HepG2 (cell line): ENCODE results near the gene FAM184B. TPM values are rescaled to one million over a fixed set of nuclear protein-coding genes. Genes with fewer than 3 reads are reported as not detected.

Source experiments
- ATAC-seq: fragments of 200-7000 bp; cut with Tn5 transposase; 3 replicates; pipeline ENCODE4 v1.9.1; 2020; ENCODE audit warnings: mild to moderate bottlenecking, moderate library complexity
- BruUV-seq: library from RNA; stranded (reverse); fragments of 400-500 nt; replicated peaks from 2 replicates; lab custom pipeline; 2021; lab: Mats Ljungman, UMichigan
- CTCF ChIA-PET: fragments of 300-600 bp; formaldehyde crosslinking; extraction: SDS; loops from one replicate; lab custom pipeline; 2021; ENCODE audit warnings: low total read pairs, inconsistent platforms, low intra/inter-chr PET ratio; lab: Yijun Ruan, JAX
- POLR2A ChIA-PET: fragments of 350-600 bp; sonication (Branson Sonifier 250); formaldehyde crosslinking; loops from one replicate; lab custom pipeline; 2020; ENCODE audit warnings: antibody characterized with exemption, inconsistent platforms; lab: Yijun Ruan, JAX
- DNase-seq: peaks from one replicate; pipeline ENCODE4 v3.0.0-alpha.2; 2015; ENCODE audit warnings: low spot score
- FAIRE-seq: peaks from 3 replicates; lab custom pipeline; 2011; peaks lifted over from hg19 to GRCh38; lab: Jason Lieb, UNC
- H2AFZ ChIP-seq: one replicate; pipeline ENCODE4 v1.6.1; 2011; ENCODE audit warnings: low read length, inconsistent platforms
- H3K27ac ChIP-seq: fragments of 300-600 bp; 3 replicates; pipeline ENCODE4 v1.8.0; 2011; ENCODE audit warnings: mixed run types, mild to moderate bottlenecking, mixed read lengths, low read length, inconsistent platforms; ENCODE audit not compliant: insufficient read depth; ENCODE audit errors: extremely low read length
- H3K27me3 ChIP-seq, 2 experiments: fragments of 200-600 bp in 1 of 2; 2 replicates in 1 of 2; 3 replicates in 1 of 2; pipeline versions ENCODE4 v1.6.0 to v1.8.0; 2011; ENCODE audit warnings: low read length in 2 of 2, mild to moderate bottlenecking in 2 of 2, moderate library complexity in 2 of 2, inconsistent platforms in 1 of 2; ENCODE audit not compliant: insufficient read depth in 2 of 2, control insufficient read depth in 1 of 2
- H3K36me3 ChIP-seq, 2 experiments: fragments of 200-600 bp in 1 of 2; replicated peaks in 1 of 2; 2 replicates in 1 of 2; 3 replicates in 1 of 2; pipeline versions ENCODE4 v1.5.1 to v1.8.0; 2011; ENCODE audit warnings: low read length in 2 of 2, inconsistent platforms in 1 of 2; ENCODE audit not compliant: insufficient read depth in 2 of 2, control insufficient read depth in 1 of 2
- H3K4me1 ChIP-seq: 2 replicates; pipeline ENCODE4 v1.5.1; 2012; ENCODE audit warnings: low read length, inconsistent platforms; ENCODE audit not compliant: insufficient read depth
- H3K4me2 ChIP-seq: 2 replicates; pipeline ENCODE4 v1.6.0; 2011; ENCODE audit warnings: low read depth, low read length, inconsistent platforms
- H3K4me3 ChIP-seq, 3 experiments: fragments of 200-600 bp in 1 of 3; sonication (generic), shearing (Covaris generic) in 1 of 3; replicated peaks in 1 of 3; 2 replicates each; pipeline ENCODE4 v1.5.1; 2011 to 2016; ENCODE audit warnings: low read length in 3 of 3, inconsistent platforms in 2 of 3, low read depth in 2 of 3, mild to moderate bottlenecking in 2 of 3, control low read depth in 1 of 3, mixed read lengths in 1 of 3; ENCODE audit not compliant: insufficient read depth in 1 of 3
- H3K79me2 ChIP-seq: one replicate; pipeline ENCODE4 v1.6.1; 2011; ENCODE audit warnings: low read length, inconsistent platforms; ENCODE audit not compliant: insufficient read depth
- H3K9ac ChIP-seq: 2 replicates; pipeline ENCODE4 v1.6.0; 2011; ENCODE audit warnings: mild to moderate bottlenecking, low read depth, low read length, inconsistent platforms; ENCODE audit not compliant: insufficient read depth
- H3K9me3 ChIP-seq: 2 replicates; pipeline ENCODE4 v1.5.1; 2012; ENCODE audit warnings: mild to moderate bottlenecking, low read length
- H4K20me1 ChIP-seq: 2 replicates; pipeline ENCODE4 v1.6.0; 2011; ENCODE audit warnings: inconsistent platforms, mild to moderate bottlenecking, low read length, moderate library complexity; ENCODE audit not compliant: insufficient read depth
- BRCA1 ChIP-seq: sonication (generic); formaldehyde crosslinking; IDR thresholded peaks from 2 replicates; pipeline ENCODE4 v1.4.0; 2020; ENCODE audit warnings: missing genetic modification reagents
- CBX5 ChIP-seq: sonication (generic); formaldehyde crosslinking; IDR thresholded peaks from 2 replicates; pipeline ENCODE4 v1.4.0; 2020; ENCODE audit warnings: missing genetic modification reagents, borderline replicate concordance
- HOXA3 ChIP-seq: sonication (generic); formaldehyde crosslinking; IDR thresholded peaks from 2 replicates; pipeline ENCODE4 v1.5.0; 2020; ENCODE audit warnings: missing genetic modification reagents
- JARID2 ChIP-seq: sonication (generic); formaldehyde crosslinking; IDR thresholded peaks from 2 replicates; pipeline ENCODE4 v1.8.1; 2023; ENCODE audit warnings: missing genetic modification reagents, inconsistent platforms; ENCODE audit not compliant: insufficient replicate concordance
- NFE2 ChIP-seq: sonication (generic); formaldehyde crosslinking; IDR thresholded peaks from 2 replicates; pipeline ENCODE4 v1.4.0; 2020; ENCODE audit warnings: missing genetic modification reagents
- PAWR ChIP-seq: sonication (generic); formaldehyde crosslinking; IDR thresholded peaks from 2 replicates; pipeline ENCODE4 v1.4.0; 2020; ENCODE audit warnings: missing genetic modification reagents, mild to moderate bottlenecking, borderline replicate concordance
- POLR2A ChIP-seq, 2 experiments: IDR thresholded peaks; 2 replicates each; pipeline ENCODE4 v1.6.1; 2011; ENCODE audit warnings: low read depth in 2 of 2, low read length in 2 of 2, mild to moderate bottlenecking in 1 of 2, moderate library complexity in 1 of 2; ENCODE audit not compliant: insufficient read depth in 1 of 2
- REXO4 ChIP-seq: sonication (generic); formaldehyde crosslinking; IDR thresholded peaks from 2 replicates; pipeline ENCODE4 v1.8.0; 2022; ENCODE audit warnings: missing genetic modification reagents, mild to moderate bottlenecking, borderline replicate concordance
- RFX1 ChIP-seq: fragments of 450-650 bp; IDR thresholded peaks from 2 replicates; pipeline ENCODE4 v1.6.1; 2017
- SMARCC2 ChIP-seq: fragments of 450-650 bp; IDR thresholded peaks from 2 replicates; pipeline ENCODE4 v1.6.1; 2017; ENCODE audit warnings: antibody characterized with exemption, mild to moderate bottlenecking
- TP53 ChIP-seq: sonication (generic); formaldehyde crosslinking; conservative IDR thresholded peaks from 2 replicates; pipeline ENCODE4 v1.4.0; 2020; ENCODE audit warnings: missing genetic modification reagents
- WIZ ChIP-seq: sonication (generic); formaldehyde crosslinking; IDR thresholded peaks from 2 replicates; pipeline ENCODE4 v1.5.1; 2020; ENCODE audit warnings: mild to moderate bottlenecking, missing genetic modification reagents
- XRCC5 ChIP-seq: fragments of 200-400 bp; formaldehyde crosslinking; optimal IDR thresholded peaks from 2 replicates; pipeline ENCODE3; 2017; ENCODE audit warnings: mild to moderate bottlenecking, low read length
- ZC3H4 ChIP-seq: sonication (generic); formaldehyde crosslinking; IDR thresholded peaks from 2 replicates; pipeline ENCODE4 v1.4.0; 2020; ENCODE audit warnings: missing genetic modification reagents, borderline replicate concordance
- ZNF24 ChIP-seq: fragments of 450-650 bp; IDR thresholded peaks from 2 replicates; pipeline ENCODE4 v1.6.1; 2017; ENCODE audit warnings: antibody characterized with exemption, mild to moderate bottlenecking
- ZNF335 ChIP-seq: sonication (generic); formaldehyde crosslinking; IDR thresholded peaks from 2 replicates; pipeline ENCODE4 v1.4.0; 2020; ENCODE audit warnings: missing genetic modification reagents
- ZNF749 ChIP-seq: sonication (generic); formaldehyde crosslinking; IDR thresholded peaks from 2 replicates; pipeline ENCODE4 v1.8.0; 2022; ENCODE audit warnings: mild to moderate bottlenecking, missing genetic modification reagents, moderate library complexity, borderline replicate concordance
- WGBS: methylation state at CpG from one replicate; pipeline ENCODE4 v1.1.6; 2017; ENCODE audit warnings: low lambda C conversion rate; 5-methylcytosine and 5-hydroxymethylcytosine counted together
- in situ Hi-C: cut with HindIII; loops from 2 replicates; pipeline ENCODE4 v1.10.0; 2017; ENCODE audit warnings: low pct_unique_long_range_greater_than_20kb; ENCODE audit not compliant: extremely low pct_ligation_motif_present
- intact Hi-C: fragments of 100-400 bp; cut with micrococcal nuclease; formaldehyde crosslinking; loops from one replicate; pipeline ENCODE4 v1.10.0; 2022; ENCODE audit not compliant: unreplicated experiment
- polyA plus RNA-seq, 8 experiments: library from polyadenylated mRNA; depleted of rRNA in 3 of 8; stranded (reverse) in 7 of 8; unstranded in 1 of 8; fragments of >200 nt; fragmentation: Illumina TruSeq in 4 of 8; extraction: Trizol in 4 of 8; gene quantifications; 2 replicates each; pipeline versions ENCODE4 v1.2.1 to v1.2.3, GENCODE V29; 2011 to 2016; ENCODE audit warnings: low read depth in 4 of 8, missing spikeins in 1 of 8, mixed read lengths in 1 of 8; ENCODE audit not compliant: insufficient read depth in 1 of 8
- total RNA-seq, 5 experiments: library from RNA; depleted of rRNA; stranded (reverse); fragments of >200 nt; fragmentation: Illumina TruSeq; extraction: Trizol; gene quantifications; 2 replicates each; pipeline ENCODE4 v1.2.3, GENCODE V29; 2016; ENCODE audit warnings: low read depth in 1 of 5
- TF ChIP-seq, protein P1 (sequence below): sonication (generic); formaldehyde crosslinking; IDR thresholded peaks from 2 replicates; pipeline ENCODE4 v1.4.0; 2020; ENCODE audit warnings: mild to moderate bottlenecking, missing genetic modification reagents
- TF ChIP-seq, protein P2 (sequence below): sonication (generic); formaldehyde crosslinking; IDR thresholded peaks from 2 replicates; pipeline ENCODE4 v1.4.0; 2020; ENCODE audit warnings: mild to moderate bottlenecking, missing genetic modification reagents

Gene FAM184B
- total and polyA plus RNA-seq, 2 of the 13 experiments (the other 11 are each of a cell fraction or from before 2014, with no cell fraction given), result not detected

DNA sequence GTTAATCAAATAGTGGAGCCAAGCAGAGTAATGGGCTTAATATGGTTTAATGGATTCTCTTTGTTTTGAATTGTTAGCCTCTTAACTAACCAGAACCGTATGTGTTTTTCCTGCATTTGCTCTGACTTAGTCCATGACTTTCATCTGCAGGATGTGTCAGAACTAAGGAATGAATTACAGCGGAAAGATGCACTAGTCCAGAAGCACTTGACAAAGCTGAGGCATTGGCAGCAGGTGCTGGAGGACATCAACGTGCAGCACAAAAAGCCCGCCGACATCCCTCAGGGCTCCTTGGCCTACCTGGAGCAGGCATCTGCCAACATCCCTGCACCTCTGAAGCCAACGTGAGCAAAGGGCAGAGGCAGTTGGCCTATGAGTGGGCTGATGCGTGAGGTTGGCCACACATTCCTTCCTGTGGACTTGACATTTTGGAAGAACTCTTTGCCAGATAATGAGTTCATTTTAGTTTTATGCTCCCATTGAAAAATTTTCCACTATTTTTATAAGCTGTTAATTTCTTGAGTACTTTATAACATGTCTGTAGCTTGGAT, 157.9 kb downstream of the FAM184B start:
- Histone ChIP-seq H3K9ac (no peak overlapping the region), H3K79me2 (peaks cover 19% of the 10 kb centered on the region), H3K9me3 (no peaks in the 10 kb centered on the region), H2AFZ (no peak overlapping the region), H3K27me3 (no peaks in the 10 kb centered on the region), H3K36me3 (peaks cover 34 to 93% of the 10 kb centered on the region in 2 experiments), H3K4me2 (no peak overlapping the region), H3K4me3 (no peak overlapping the region), H3K4me1 (peaks cover 13% of the 10 kb centered on the region), H4K20me1 (peaks cover 16% of the 10 kb centered on the region; the same call in 1 of the 2 replicates), H3K27ac (no peak overlapping the region)
- TF ChIP-seq ZNF24, result no peak
- no peak for FAIRE-seq
- WGBS, result 94% methylated on average over 7 of the region's 7 CpGs
- DNase-seq, result no peak
- no TSS peak for BruUV-seq
- ChIA-PET CTCF (no interaction called here), POLR2A (no interaction called here)
- no peak for ATAC-seq
- in situ Hi-C loops (no loop called here), intact Hi-C loops (no loop called here)

DNA sequence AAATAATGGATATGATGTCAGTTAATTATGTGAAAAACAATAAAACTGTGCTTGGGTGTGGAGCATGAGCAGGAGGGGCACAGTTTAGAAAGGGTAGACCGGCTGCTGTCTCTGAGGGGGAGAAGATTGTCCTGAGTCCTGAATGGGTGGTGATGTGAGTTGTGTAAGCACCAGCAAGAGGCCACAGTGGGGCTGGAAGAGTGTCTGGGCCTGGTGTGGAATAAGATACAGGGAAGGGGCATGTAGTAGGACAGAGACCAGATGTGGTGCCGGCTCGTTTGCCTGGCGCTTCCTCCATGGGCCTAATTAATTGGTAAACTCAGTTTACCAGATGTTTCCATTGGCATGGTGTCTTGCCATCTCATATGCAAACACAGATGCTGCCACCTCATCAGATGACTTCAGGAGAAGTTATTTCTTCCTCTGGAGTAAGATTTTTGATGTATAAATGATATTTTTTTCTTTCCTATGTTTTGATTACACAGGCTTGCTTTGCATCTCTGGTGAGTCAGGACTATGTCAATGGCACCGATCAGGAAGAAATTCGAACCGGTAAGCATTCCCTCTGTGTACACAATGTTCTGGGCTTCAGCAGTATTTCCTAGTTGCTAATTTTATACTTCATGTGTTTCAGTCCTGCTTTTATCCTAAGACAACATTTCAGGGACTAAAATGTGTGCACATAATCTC, 161.9 kb downstream of the FAM184B start:
- Histone ChIP-seq H3K9me3 (no peaks in the 10 kb centered on the region), H3K79me2 (peaks cover 53% of the 10 kb centered on the region), H4K20me1 (peaks cover 34% of the 10 kb centered on the region), H2AFZ (no peak overlapping the region), H3K27me3 (no peaks in the 10 kb centered on the region; a peak in 1 of 5 replicates), H3K4me2 (no peak overlapping the region), H3K9ac (no peak overlapping the region), H3K4me1 (peaks cover 40% of the 10 kb centered on the region), H3K36me3 (peaks cover 20 to 69% of the 10 kb centered on the region in 2 experiments), H3K27ac (no peak overlapping the region), H3K4me3 (no peak overlapping the region)
- in situ Hi-C loops (no loop called here), intact Hi-C loops (no loop called here)
- ChIA-PET POLR2A (no interaction called here), CTCF (no interaction called here)
- no TSS peak for BruUV-seq
- FAIRE-seq (no peak), DNase-seq (no peak), ATAC-seq (no peak)
- 70% methylated on average over 5 of the region's 7 CpGs for WGBS
- no peak for TF ChIP-seq RFX1
- no peak for TF ChIP-seq CBX5 (CRISPR knock-in tag)
- no peak for TF ChIP-seq JARID2 (CRISPR knock-in tag)
- no peak for TF ChIP-seq XRCC5
- no peak for TF ChIP-seq HOXA3 (CRISPR knock-in tag)
- TF ChIP-seq, protein P1, sequence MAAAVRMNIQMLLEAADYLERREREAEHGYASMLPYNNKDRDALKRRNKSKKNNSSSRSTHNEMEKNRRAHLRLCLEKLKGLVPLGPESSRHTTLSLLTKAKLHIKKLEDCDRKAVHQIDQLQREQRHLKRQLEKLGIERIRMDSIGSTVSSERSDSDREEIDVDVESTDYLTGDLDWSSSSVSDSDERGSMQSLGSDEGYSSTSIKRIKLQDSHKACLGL (CRISPR knock-in tag), result no peak
- TF ChIP-seq WIZ, result no peak
- no peak for TF ChIP-seq PAWR (CRISPR knock-in tag)
- no peak for TF ChIP-seq BRCA1 (CRISPR knock-in tag)
- no peak for TF ChIP-seq NFE2 (CRISPR knock-in tag)
- no peak for TF ChIP-seq POLR2A (IDR thresholded peaks at IDR 0.05; ENCODE audit: insufficient read depth in 1 of 2, low read depth in 2 of 2, low read length in 2 of 2)
- TF ChIP-seq ZNF335 (CRISPR knock-in tag), result no peak
- no peak for TF ChIP-seq REXO4 (CRISPR knock-in tag)
- TF ChIP-seq, protein P2, sequence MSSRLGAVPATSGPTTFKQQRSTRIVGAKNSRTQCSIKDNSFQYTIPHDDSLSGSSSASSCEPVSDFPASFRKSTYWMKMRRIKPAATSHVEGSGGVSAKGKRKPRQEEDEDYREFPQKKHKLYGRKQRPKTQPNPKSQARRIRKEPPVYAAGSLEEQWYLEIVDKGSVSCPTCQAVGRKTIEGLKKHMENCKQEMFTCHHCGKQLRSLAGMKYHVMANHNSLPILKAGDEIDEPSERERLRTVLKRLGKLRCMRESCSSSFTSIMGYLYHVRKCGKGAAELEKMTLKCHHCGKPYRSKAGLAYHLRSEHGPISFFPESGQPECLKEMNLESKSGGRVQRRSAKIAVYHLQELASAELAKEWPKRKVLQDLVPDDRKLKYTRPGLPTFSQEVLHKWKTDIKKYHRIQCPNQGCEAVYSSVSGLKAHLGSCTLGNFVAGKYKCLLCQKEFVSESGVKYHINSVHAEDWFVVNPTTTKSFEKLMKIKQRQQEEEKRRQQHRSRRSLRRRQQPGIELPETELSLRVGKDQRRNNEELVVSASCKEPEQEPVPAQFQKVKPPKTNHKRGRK, result no peak
- TF ChIP-seq ZNF749 (CRISPR knock-in tag), result no peak
- no peak for TF ChIP-seq ZC3H4 (CRISPR knock-in tag)
- no peak for TF ChIP-seq SMARCC2
- no peak for TF ChIP-seq TP53
